GM23338 (cell line): Measurements from ENCODE around the gene MARK3. TPM values are rescaled to one million over a fixed set of nuclear protein-coding genes. Genes with fewer than 3 reads are reported as not detected.

Experiments used
- ATAC-seq: fragments of 200-7000 bp; cut with Tn5 transposase; 3 replicates; pipeline ENCODE4 v1.9.1; 2020
- DNase-seq: peaks from one replicate; pipeline ENCODE4 v3.0.0-alpha.2; 2015; ENCODE audit warnings: low spot score
- H2AFZ ChIP-seq: fragments of 200-600 bp; sonication (generic); 2 replicates; pipeline ENCODE4 v1.8.0; 2016; ENCODE audit warnings: antibody characterized with exemption, mild to moderate bottlenecking, moderate library complexity
- H3F3A ChIP-seq: fragments of 200-600 bp; sonication (generic); replicated peaks from 2 replicates; pipeline ENCODE4 v1.8.0; 2017; ENCODE audit warnings: antibody characterized with exemption, mixed run types, low read depth
- H3K27ac ChIP-seq: fragments of 200-600 bp; sonication (generic); 2 replicates; pipeline ENCODE4 v1.6.1; 2016; ENCODE audit warnings: low read depth
- H3K27me3 ChIP-seq: fragments of 200-600 bp; sonication (generic); 2 replicates; pipeline ENCODE4 v1.8.0; 2016; ENCODE audit warnings: mild to moderate bottlenecking, mixed run types, moderate library complexity; ENCODE audit not compliant: insufficient read depth
- H3K36me3 ChIP-seq: fragments of 200-600 bp; sonication (generic); 2 replicates; pipeline ENCODE4 v1.8.0; 2016; ENCODE audit warnings: mild to moderate bottlenecking; ENCODE audit not compliant: insufficient read depth
- H3K4me1 ChIP-seq: fragments of 200-600 bp; sonication (generic); 2 replicates; pipeline ENCODE4 v1.8.0; 2016; ENCODE audit warnings: mild to moderate bottlenecking, moderate library complexity; ENCODE audit not compliant: insufficient read depth
- H3K4me2 ChIP-seq: fragments of 200-600 bp; sonication (generic); 2 replicates; pipeline ENCODE4 v1.7.1; 2017; ENCODE audit warnings: mixed run types
- H3K4me3 ChIP-seq: fragments of 200-600 bp; sonication (generic); 2 replicates; pipeline ENCODE4 v1.6.1; 2016; ENCODE audit warnings: mixed run types
- H3K79me2 ChIP-seq: fragments of 200-600 bp; sonication (generic); replicated peaks from 2 replicates; pipeline ENCODE4 v1.8.0; 2017; ENCODE audit warnings: mild to moderate bottlenecking; ENCODE audit not compliant: insufficient read depth
- H3K9me2 ChIP-seq: fragments of 200-600 bp; sonication (generic); 2 replicates; pipeline ENCODE4 v1.8.0; 2017; ENCODE audit not compliant: insufficient read depth
- H4K20me1 ChIP-seq: fragments of 200-600 bp; sonication (generic); replicated peaks from 2 replicates; pipeline ENCODE4 v1.8.0; 2017; ENCODE audit warnings: mild to moderate bottlenecking; ENCODE audit not compliant: insufficient read depth
- H3K27ac Mint-ChIP-seq: 2 replicates; pipeline ENCODE4 v1.8.0; 2020; ENCODE audit warnings: inconsistent platforms, mild to moderate bottlenecking, moderate library complexity, mixed read lengths
- H3K27me3 Mint-ChIP-seq: 3 replicates; pipeline ENCODE4 v1.8.0; 2022; ENCODE audit warnings: low read depth, mild to moderate bottlenecking, moderate library complexity, mixed read lengths, inconsistent platforms; ENCODE audit not compliant: insufficient read depth, poor library complexity
- H3K36me3 Mint-ChIP-seq: 3 replicates; pipeline ENCODE4 v1.8.0; 2021; ENCODE audit warnings: low read depth, mild to moderate bottlenecking, inconsistent platforms, moderate library complexity, mixed read lengths
- H3K4me1 Mint-ChIP-seq: 3 replicates; pipeline ENCODE4 v1.8.0; 2020; ENCODE audit warnings: mild to moderate bottlenecking, inconsistent platforms, mixed read lengths
- H3K4me3 Mint-ChIP-seq: 3 replicates; pipeline ENCODE4 v1.8.0; 2021; ENCODE audit warnings: moderate library complexity, mild to moderate bottlenecking, inconsistent platforms, mixed read lengths
- H3K9me3 Mint-ChIP-seq: 3 replicates; pipeline ENCODE4 v1.8.0; 2020; ENCODE audit warnings: moderate library complexity, mild to moderate bottlenecking, inconsistent platforms, mixed read lengths
- CREB1 ChIP-seq: fragments of 250-450 bp; sonication (Bioruptor Pico); IDR thresholded peaks from 2 replicates; pipeline ENCODE4 v1.5.0; 2020; ENCODE audit warnings: low read depth, mild to moderate bottlenecking, moderate library complexity
- EZH2 ChIP-seq: fragments of 200-600 bp; sonication (generic); IDR thresholded peaks from one replicate; pipeline ENCODE4 v1.8.0; 2017; ENCODE audit warnings: antibody characterized with exemption, mild to moderate bottlenecking, low read depth; ENCODE audit not compliant: unreplicated experiment
- EZH2phosphoT487 ChIP-seq: fragments of 200-600 bp; sonication (generic); IDR thresholded peaks from one replicate; pipeline ENCODE4 v1.8.1; 2018; ENCODE audit warnings: antibody characterized with exemption; ENCODE audit not compliant: unreplicated experiment
- JUNB ChIP-seq: IDR thresholded peaks from one replicate; pipeline ENCODE4 v1.6.1; 2016; ENCODE audit warnings: antibody characterized with exemption; ENCODE audit not compliant: unreplicated experiment
- NANOG ChIP-seq: IDR thresholded peaks from 2 replicates; pipeline ENCODE4 v1.6.1; 2016; ENCODE audit warnings: antibody characterized with exemption, borderline replicate concordance
- POLR2AphosphoS5 ChIP-seq: IDR thresholded peaks from 2 replicates; pipeline ENCODE4 v1.6.1; 2016; ENCODE audit warnings: antibody characterized with exemption, low read depth
- ZNF114 ChIP-seq: fragments of 250-450 bp; sonication (Bioruptor Pico); IDR thresholded peaks from 2 replicates; pipeline ENCODE4 v1.5.0; 2020; ENCODE audit warnings: mild to moderate bottlenecking, moderate library complexity
- ZNF331 ChIP-seq: fragments of 250-450 bp; sonication (Bioruptor Pico); IDR thresholded peaks from 2 replicates; pipeline ENCODE4 v1.5.0; 2020; ENCODE audit warnings: low read depth, mild to moderate bottlenecking, moderate library complexity
- polyA plus RNA-seq: library from polyadenylated mRNA; unstranded; fragments of >200 nt; fragmentation: Nextera tagmentation; extraction: Ambion mirVana; gene quantifications from 2 replicates; pipeline ENCODE4 v1.2.1, GENCODE V29; 2016
- total RNA-seq: library from RNA; depleted of rRNA; stranded (reverse); fragments of >200 nt; shearing (Covaris generic); gene quantifications from 2 replicates; pipeline ENCODE4 v1.2.3, GENCODE V29; 2014
- TF ChIP-seq, protein P1 (sequence below): fragments of 250-450 bp; sonication (Bioruptor Pico); IDR thresholded peaks from 2 replicates; pipeline ENCODE4 v1.5.0; 2020; ENCODE audit warnings: mild to moderate bottlenecking, moderate library complexity
- TF ChIP-seq, protein P2 (sequence below): IDR thresholded peaks from 2 replicates; pipeline ENCODE4 v1.6.1; 2016; ENCODE audit warnings: antibody characterized with exemption
- TF ChIP-seq, protein P3 (sequence below), 2 experiments: fragments of 200-600 bp in 1 of 2; sonication (generic) in 1 of 2; conservative IDR thresholded peaks; 2 replicates each; pipeline versions ENCODE4 v1.5.1 to v1.6.1; 2016 to 2017; ENCODE audit warnings: antibody characterized with exemption in 2 of 2, low read depth in 2 of 2, mild to moderate bottlenecking in 2 of 2, moderate library complexity in 1 of 2

MARK3 gene
- total and polyA plus RNA-seq, 2 experiments from 2014 or later: 45.9 to 69.7 TPM

DNA sequence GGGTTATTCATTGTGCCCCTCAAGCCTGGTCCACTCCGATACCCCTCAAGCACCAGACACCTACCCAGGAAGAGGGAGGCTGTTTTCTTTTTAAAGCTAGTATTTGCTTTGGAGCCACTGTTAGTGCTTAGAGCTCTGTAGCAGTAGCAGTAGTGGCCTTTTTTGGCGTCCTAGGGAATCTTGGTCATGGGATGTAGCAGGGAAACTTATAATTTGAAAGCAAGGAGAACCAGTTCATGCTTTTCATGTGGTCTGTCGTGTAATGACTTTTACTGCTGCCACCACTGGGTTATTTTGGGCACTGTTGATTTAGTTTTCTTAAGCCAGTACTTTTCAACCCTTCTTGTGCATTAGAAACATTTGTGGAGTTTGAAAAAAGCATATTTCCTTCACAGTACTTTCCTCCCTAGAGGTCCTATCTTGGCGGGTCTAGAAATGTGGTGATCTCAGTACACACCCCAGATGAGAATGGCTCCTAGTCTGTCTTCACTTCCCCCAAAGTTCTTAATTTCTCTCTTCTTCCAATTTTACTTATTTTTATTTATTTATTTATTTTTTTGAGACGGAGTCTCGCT is 49.7 kb downstream of the MARK3 start (continued):
- TF ChIP-seq, protein P1, sequence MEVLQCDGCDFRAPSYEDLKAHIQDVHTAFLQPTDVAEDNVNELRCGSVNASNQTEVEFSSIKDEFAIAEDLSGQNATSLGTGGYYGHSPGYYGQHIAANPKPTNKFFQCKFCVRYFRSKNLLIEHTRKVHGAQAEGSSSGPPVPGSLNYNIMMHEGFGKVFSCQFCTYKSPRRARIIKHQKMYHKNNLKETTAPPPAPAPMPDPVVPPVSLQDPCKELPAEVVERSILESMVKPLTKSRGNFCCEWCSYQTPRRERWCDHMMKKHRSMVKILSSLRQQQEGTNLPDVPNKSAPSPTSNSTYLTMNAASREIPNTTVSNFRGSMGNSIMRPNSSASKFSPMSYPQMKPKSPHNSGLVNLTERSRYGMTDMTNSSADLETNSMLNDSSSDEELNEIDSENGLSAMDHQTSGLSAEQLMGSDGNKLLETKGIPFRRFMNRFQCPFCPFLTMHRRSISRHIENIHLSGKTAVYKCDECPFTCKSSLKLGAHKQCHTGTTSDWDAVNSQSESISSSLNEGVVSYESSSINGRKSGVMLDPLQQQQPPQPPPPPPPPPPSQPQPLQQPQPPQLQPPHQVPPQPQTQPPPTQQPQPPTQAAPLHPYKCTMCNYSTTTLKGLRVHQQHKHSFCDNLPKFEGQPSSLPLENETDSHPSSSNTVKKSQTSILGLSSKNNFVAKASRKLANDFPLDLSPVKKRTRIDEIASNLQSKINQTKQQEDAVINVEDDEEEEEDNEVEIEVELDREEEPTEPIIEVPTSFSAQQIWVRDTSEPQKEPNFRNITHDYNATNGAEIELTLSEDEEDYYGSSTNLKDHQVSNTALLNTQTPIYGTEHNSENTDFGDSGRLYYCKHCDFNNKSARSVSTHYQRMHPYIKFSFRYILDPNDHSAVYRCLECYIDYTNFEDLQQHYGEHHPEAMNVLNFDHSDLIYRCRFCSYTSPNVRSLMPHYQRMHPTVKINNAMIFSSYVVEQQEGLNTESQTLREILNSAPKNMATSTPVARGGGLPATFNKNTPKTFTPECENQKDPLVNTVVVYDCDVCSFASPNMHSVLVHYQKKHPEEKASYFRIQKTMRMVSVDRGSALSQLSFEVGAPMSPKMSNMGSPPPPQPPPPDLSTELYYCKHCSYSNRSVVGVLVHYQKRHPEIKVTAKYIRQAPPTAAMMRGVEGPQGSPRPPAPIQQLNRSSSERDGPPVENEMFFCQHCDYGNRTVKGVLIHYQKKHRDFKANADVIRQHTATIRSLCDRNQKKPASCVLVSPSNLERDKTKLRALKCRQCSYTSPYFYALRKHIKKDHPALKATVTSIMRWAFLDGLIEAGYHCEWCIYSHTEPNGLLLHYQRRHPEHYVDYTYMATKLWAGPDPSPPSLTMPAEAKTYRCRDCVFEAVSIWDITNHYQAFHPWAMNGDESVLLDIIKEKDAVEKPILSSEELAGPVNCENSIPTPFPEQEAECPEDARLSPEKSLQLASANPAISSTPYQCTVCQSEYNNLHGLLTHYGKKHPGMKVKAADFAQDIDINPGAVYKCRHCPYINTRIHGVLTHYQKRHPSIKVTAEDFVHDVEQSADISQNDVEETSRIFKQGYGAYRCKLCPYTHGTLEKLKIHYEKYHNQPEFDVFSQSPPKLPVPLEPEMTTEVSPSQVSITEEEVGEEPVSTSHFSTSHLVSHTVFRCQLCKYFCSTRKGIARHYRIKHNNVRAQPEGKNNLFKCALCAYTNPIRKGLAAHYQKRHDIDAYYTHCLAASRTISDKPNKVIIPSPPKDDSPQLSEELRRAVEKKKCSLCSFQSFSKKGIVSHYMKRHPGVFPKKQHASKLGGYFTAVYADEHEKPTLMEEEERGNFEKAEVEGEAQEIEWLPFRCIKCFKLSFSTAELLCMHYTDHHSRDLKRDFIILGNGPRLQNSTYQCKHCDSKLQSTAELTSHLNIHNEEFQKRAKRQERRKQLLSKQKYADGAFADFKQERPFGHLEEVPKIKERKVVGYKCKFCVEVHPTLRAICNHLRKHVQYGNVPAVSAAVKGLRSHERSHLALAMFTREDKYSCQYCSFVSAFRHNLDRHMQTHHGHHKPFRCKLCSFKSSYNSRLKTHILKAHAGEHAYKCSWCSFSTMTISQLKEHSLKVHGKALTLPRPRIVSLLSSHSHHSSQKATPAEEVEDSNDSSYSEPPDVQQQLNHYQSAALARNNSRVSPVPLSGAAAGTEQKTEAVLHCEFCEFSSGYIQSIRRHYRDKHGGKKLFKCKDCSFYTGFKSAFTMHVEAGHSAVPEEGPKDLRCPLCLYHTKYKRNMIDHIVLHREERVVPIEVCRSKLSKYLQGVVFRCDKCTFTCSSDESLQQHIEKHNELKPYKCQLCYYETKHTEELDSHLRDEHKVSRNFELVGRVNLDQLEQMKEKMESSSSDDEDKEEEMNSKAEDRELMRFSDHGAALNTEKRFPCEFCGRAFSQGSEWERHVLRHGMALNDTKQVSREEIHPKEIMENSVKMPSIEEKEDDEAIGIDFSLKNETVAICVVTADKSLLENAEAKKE: no peak
- no peak for TF ChIP-seq EZH2

DNA sequence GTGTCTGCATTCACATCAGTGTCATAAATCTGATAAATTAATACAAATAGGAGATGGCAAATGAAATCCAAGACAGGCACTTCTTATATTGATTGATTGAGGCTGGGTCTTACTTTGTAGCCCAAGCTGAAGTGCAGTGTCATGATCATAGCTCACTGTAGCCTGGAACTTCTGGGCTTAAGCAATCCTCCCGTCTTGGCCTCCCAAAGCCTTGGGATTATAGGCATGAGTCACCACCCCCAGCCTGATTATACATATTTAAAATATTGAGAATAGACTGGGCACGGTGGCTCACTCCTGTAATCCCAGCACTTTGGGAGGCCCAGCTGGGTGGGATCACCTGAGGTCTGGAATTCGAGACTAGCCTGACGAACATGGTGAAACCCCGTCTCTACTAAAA is 51.3 kb downstream of the MARK3 start:
- Histone ChIP-seq H3K4me3 (no peak overlapping the region), H3K4me2 (no peak overlapping the region), H3K9me2 (no peaks in the 10 kb centered on the region), H3K4me1 (no peaks in the 10 kb centered on the region), H3K79me2 (peaks cover 71% of the 10 kb centered on the region), H4K20me1 (peaks cover 13% of the 10 kb centered on the region; the same call in 1 of the 2 replicates), H3K27ac (no peak overlapping the region), H3F3A (no peaks in the 10 kb centered on the region), H3K36me3 (0 out of 2 replicates have a peak, but pooled peaks cover 3% of the 10 kb centered on the region), H3K27me3 (no peaks in the 10 kb centered on the region), H2AFZ (no peak overlapping the region)
- TF ChIP-seq ZNF114 (CRISPR knock-in tag) (no peak), NANOG (no peak), JUNB (no peak), POLR2AphosphoS5 (no peak), EZH2phosphoT487 (no peak), EZH2 (no peak), CREB1 (no peak), ZNF331 (CRISPR knock-in tag) (no peak)
- TF ChIP-seq, protein P2, sequence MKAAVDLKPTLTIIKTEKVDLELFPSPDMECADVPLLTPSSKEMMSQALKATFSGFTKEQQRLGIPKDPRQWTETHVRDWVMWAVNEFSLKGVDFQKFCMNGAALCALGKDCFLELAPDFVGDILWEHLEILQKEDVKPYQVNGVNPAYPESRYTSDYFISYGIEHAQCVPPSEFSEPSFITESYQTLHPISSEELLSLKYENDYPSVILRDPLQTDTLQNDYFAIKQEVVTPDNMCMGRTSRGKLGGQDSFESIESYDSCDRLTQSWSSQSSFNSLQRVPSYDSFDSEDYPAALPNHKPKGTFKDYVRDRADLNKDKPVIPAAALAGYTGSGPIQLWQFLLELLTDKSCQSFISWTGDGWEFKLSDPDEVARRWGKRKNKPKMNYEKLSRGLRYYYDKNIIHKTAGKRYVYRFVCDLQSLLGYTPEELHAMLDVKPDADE: no peak
- TF ChIP-seq, protein P3, sequence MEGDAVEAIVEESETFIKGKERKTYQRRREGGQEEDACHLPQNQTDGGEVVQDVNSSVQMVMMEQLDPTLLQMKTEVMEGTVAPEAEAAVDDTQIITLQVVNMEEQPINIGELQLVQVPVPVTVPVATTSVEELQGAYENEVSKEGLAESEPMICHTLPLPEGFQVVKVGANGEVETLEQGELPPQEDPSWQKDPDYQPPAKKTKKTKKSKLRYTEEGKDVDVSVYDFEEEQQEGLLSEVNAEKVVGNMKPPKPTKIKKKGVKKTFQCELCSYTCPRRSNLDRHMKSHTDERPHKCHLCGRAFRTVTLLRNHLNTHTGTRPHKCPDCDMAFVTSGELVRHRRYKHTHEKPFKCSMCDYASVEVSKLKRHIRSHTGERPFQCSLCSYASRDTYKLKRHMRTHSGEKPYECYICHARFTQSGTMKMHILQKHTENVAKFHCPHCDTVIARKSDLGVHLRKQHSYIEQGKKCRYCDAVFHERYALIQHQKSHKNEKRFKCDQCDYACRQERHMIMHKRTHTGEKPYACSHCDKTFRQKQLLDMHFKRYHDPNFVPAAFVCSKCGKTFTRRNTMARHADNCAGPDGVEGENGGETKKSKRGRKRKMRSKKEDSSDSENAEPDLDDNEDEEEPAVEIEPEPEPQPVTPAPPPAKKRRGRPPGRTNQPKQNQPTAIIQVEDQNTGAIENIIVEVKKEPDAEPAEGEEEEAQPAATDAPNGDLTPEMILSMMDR (conservative IDR thresholded peaks at IDR 0.05; ENCODE audit: low read depth in 2 of 2): no peak
- DNase-seq (no peak), ATAC-seq (no peak)
- H3K27me3 Mint-ChIP-seq: no peaks in the 10 kb centered on the region
- H3K36me3 Mint-ChIP-seq: peaks cover 34% of the 10 kb centered on the region
- no peak overlapping the region for H3K4me3 Mint-ChIP-seq
- no peak overlapping the region for H3K27ac Mint-ChIP-seq
- H3K4me1 Mint-ChIP-seq: no peaks in the 10 kb centered on the region
- H3K9me3 Mint-ChIP-seq: no peaks in the 10 kb centered on the region
